NCI-H460 (cell line): ENCODE measurements around the gene MPHOSPH8. TPM values are rescaled to one million over a fixed set of nuclear protein-coding genes. Genes with fewer than 3 reads are reported as not detected.

ENCODE experiments used
- DNase-seq: peaks from one replicate; pipeline ENCODE4 v3.0.0-alpha.2; 2016; ENCODE audit warnings: low read depth; ENCODE audit errors: extremely low read depth
- polyA plus RNA-seq: library from polyadenylated mRNA; depleted of rRNA; stranded (reverse); fragments of >200 nt; gene quantifications from 2 replicates; pipeline ENCODE4 v1.2.3, GENCODE V29; 2014; cell fraction: nucleus; rRNA removed
- total RNA-seq: library from RNA; depleted of rRNA; stranded (reverse); fragments of >200 nt; shearing (Covaris generic); gene quantifications from 2 replicates; pipeline ENCODE4 v1.2.3, GENCODE V29; 2014; rRNA removed

The MPHOSPH8 gene
- total RNA-seq, result 10.4 and 13.2 TPM in 2 replicates
- polyA plus RNA-seq, result 8.8 and 14.1 TPM in 2 replicates

GRCh38 chr13:19633479-19634255, at the start of gene MPHOSPH8:
Gene MPHOSPH8 (plus strand): TSS chr13:19633659. CDS start chr13:19633749, 90 bp downstream.
- peak; percentile 87 for DNase-seq

GRCh38 chr13:19586904-19587634, 46.4 kb upstream of the MPHOSPH8 start:
- no peak for DNase-seq

GRCh38 chr13:19587635-19588300, 45.7 kb upstream of the MPHOSPH8 start:
- peak; percentile 41 for DNase-seq

- no peak for DNase-seq
These were observed 44.1 kb upstream of the MPHOSPH8 start for GRCh38 chr13:19589312-19589711.

GRCh38 chr13:19590423-19590822, 43.0 kb upstream of the MPHOSPH8 start:
- DNase-seq, result no peak

GRCh38 chr13:19591864-19592263, 41.6 kb upstream of the MPHOSPH8 start:
- no peak for DNase-seq

GRCh38 chr13:19592657-19593180, 40.7 kb upstream of the MPHOSPH8 start:
- DNase-seq, result no peak

GRCh38 chr13:19596086-19596485, 37.4 kb upstream of the MPHOSPH8 start:
- DNase-seq, result no peak

GRCh38 chr13:19596960-19597361, 36.5 kb upstream of the MPHOSPH8 start:
- DNase-seq, result no peak

GRCh38 chr13:19597523-19597922, 35.9 kb upstream of the MPHOSPH8 start:
- DNase-seq, result no peak

GRCh38 chr13:19601749-19602725, 31.4 kb upstream of the MPHOSPH8 start:
- DNase-seq, result peak; percentile 13

- DNase-seq, result no peak
These were observed 29.2 kb upstream of the MPHOSPH8 start for GRCh38 chr13:19604306-19604705.

- no peak for DNase-seq
These were observed 28.1 kb upstream of the MPHOSPH8 start for GRCh38 chr13:19605161-19605955.

GRCh38 chr13:19606152-19606551, 27.3 kb upstream of the MPHOSPH8 start:
- DNase-seq, result no peak

- DNase-seq, result no peak
These were observed 26.7 kb upstream of the MPHOSPH8 start for GRCh38 chr13:19606737-19607136.

- DNase-seq, result no peak
These were observed 25.9 kb upstream of the MPHOSPH8 start for GRCh38 chr13:19607523-19608078.

GRCh38 chr13:19618977-19619376, 14.5 kb upstream of the MPHOSPH8 start:
- DNase-seq, result no peak

GRCh38 chr13:19622193-19622592, 11.3 kb upstream of the MPHOSPH8 start:
- DNase-seq, result no peak

- DNase-seq, result no peak
These were observed 9.2 kb upstream of the MPHOSPH8 start for GRCh38 chr13:19624265-19624664.
